Fibroblast of lung (primary cell): ENCODE measurements around the gene PKHD1. TPM values are rescaled to one million over a fixed set of nuclear protein-coding genes. Genes with fewer than 3 reads are reported as not detected.

ENCODE experiments used
- DNase-seq, 2 donors: peaks; one replicate each; pipeline versions ENCODE4 v3.0.0 to v3.0.0-alpha.2; 2010; ENCODE audit warnings: low read depth in 2 of 2
- H2AFZ ChIP-seq: 2 replicates; pipeline ENCODE4 v1.5.1; 2012; ENCODE audit warnings: low read length, control low read depth, inconsistent platforms
- H3K27ac ChIP-seq: 2 replicates; pipeline ENCODE4 v1.5.1; 2011; ENCODE audit warnings: low read length, control low read depth; ENCODE audit not compliant: insufficient read depth
- H3K27me3 ChIP-seq: 2 replicates; pipeline ENCODE4 v1.5.1; 2011; ENCODE audit warnings: mild to moderate bottlenecking, low read length; ENCODE audit not compliant: control insufficient read depth, insufficient read depth
- H3K36me3 ChIP-seq: 2 replicates; pipeline ENCODE4 v1.5.1; 2011; ENCODE audit warnings: low read length; ENCODE audit not compliant: control insufficient read depth, insufficient read depth
- H3K4me1 ChIP-seq: 2 replicates; pipeline ENCODE4 v1.5.1; 2011; ENCODE audit warnings: low read length; ENCODE audit not compliant: control insufficient read depth, insufficient read depth; ENCODE audit errors: extremely low read depth
- H3K4me2 ChIP-seq: 2 replicates; pipeline ENCODE4 v1.5.1; 2011; ENCODE audit warnings: low read length, control low read depth; ENCODE audit not compliant: insufficient read depth; ENCODE audit errors: extremely low read depth
- H3K4me3 ChIP-seq, 4 experiments: fragments of 200-600 bp in 1 of 4; sonication (generic) in 1 of 4; replicated peaks in 1 of 4; 2 replicates each; pipeline ENCODE4 v1.5.1; 2011 to 2016; ENCODE audit warnings: low read length in 4 of 4, low read depth in 3 of 4, mild to moderate bottlenecking in 3 of 4, control low read depth in 2 of 4, inconsistent platforms in 1 of 4, mixed read lengths in 1 of 4; ENCODE audit not compliant: insufficient read depth in 1 of 4; ENCODE audit errors: control extremely low read depth in 1 of 4
- H3K79me2 ChIP-seq: 2 replicates; pipeline ENCODE4 v1.5.1; 2012; ENCODE audit warnings: mild to moderate bottlenecking, low read length, inconsistent platforms; ENCODE audit not compliant: control insufficient read depth, insufficient read depth
- H3K9ac ChIP-seq: 2 replicates; pipeline ENCODE4 v1.5.1; 2011; ENCODE audit warnings: mild to moderate bottlenecking, low read length, control low read depth; ENCODE audit not compliant: insufficient read depth
- H3K9me3 ChIP-seq: 2 replicates; pipeline ENCODE4 v1.5.1; 2012; ENCODE audit warnings: low read depth, low read length; ENCODE audit not compliant: control insufficient read depth, insufficient read depth
- H4K20me1 ChIP-seq: 2 replicates; pipeline ENCODE4 v1.5.1; 2011; ENCODE audit warnings: low read length; ENCODE audit not compliant: control insufficient read depth, insufficient read depth; ENCODE audit errors: extremely low read depth
- EZH2 ChIP-seq: IDR thresholded peaks from 2 replicates; pipeline ENCODE4 v1.5.1; 2012; ENCODE audit warnings: low read length, control low read depth, mild to moderate bottlenecking; ENCODE audit errors: missing control alignments
- polyA plus RNA-seq, 2 donors: library from polyadenylated mRNA; depleted of rRNA in 1 of 2; stranded (reverse) in 1 of 2; unstranded in 1 of 2; fragments of >200 nt; gene quantifications; 2 replicates each; pipeline ENCODE4 v1.2.1, GENCODE V29; 2011 to 2012; ENCODE audit warnings: missing spikeins in 1 of 2
- total RNA-seq: library from RNA; depleted of rRNA; stranded (reverse); fragments of >200 nt; gene quantifications from 2 replicates; pipeline ENCODE4 v1.2.1, GENCODE V29; 2014
- TF ChIP-seq, protein P1 (sequence below), 2 donors: IDR thresholded peaks in 1 of 2; conservative IDR thresholded peaks in 1 of 2; 1 replicate in 1 of 2; 2 replicates in 1 of 2; pipeline ENCODE4 v1.5.1; 2011 to 2012; ENCODE audit warnings: low read length in 2 of 2, control low read depth in 1 of 2, inconsistent platforms in 1 of 2, low read depth in 1 of 2, mild to moderate bottlenecking in 1 of 2

Gene PKHD1
- total and polyA plus RNA-seq, 2 donors (not counting 1 experiment from before 2014, with no cell fraction given) = not detected

GRCh38 chr6:51717477-51717876 is 369.9 kb downstream of the PKHD1 start:
- no peak overlapping the region for H2AFZ ChIP-seq
- no peak for TF ChIP-seq EZH2
- TF ChIP-seq, protein P1, sequence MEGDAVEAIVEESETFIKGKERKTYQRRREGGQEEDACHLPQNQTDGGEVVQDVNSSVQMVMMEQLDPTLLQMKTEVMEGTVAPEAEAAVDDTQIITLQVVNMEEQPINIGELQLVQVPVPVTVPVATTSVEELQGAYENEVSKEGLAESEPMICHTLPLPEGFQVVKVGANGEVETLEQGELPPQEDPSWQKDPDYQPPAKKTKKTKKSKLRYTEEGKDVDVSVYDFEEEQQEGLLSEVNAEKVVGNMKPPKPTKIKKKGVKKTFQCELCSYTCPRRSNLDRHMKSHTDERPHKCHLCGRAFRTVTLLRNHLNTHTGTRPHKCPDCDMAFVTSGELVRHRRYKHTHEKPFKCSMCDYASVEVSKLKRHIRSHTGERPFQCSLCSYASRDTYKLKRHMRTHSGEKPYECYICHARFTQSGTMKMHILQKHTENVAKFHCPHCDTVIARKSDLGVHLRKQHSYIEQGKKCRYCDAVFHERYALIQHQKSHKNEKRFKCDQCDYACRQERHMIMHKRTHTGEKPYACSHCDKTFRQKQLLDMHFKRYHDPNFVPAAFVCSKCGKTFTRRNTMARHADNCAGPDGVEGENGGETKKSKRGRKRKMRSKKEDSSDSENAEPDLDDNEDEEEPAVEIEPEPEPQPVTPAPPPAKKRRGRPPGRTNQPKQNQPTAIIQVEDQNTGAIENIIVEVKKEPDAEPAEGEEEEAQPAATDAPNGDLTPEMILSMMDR (conservative IDR thresholded peaks at IDR 0.05 in 1 of 2, IDR thresholded peaks at IDR 0.05 in 1 of 2; ENCODE audit: low read depth in 1 of 2, low read length in 2 of 2) = no peak

GRCh38 chr6:51711876-51712275 is 375.5 kb downstream of the PKHD1 start:
- Histone ChIP-seq H3K27ac (no peak overlapping the region), H3K4me1 (no peaks in the 10 kb centered on the region), H4K20me1 (no peaks in the 10 kb centered on the region), H3K4me3 (no peak overlapping the region), H3K79me2 (no peaks in the 10 kb centered on the region), H2AFZ (no peak overlapping the region), H3K9me3 (no peaks in the 10 kb centered on the region), H3K36me3 (no peaks in the 10 kb centered on the region), H3K4me2 (no peak overlapping the region), H3K9ac (no peak overlapping the region), H3K27me3 (no peaks in the 10 kb centered on the region)
- DNase-seq = no peak
- TF ChIP-seq, protein P1 (conservative IDR thresholded peaks at IDR 0.05 in 1 of 2, IDR thresholded peaks at IDR 0.05 in 1 of 2; ENCODE audit: low read depth in 1 of 2, low read length in 2 of 2) = no peak
- TF ChIP-seq EZH2 = no peak

More at GRCh38 chr6:51717477-51717876, 369.9 kb downstream of the PKHD1 start:
- Histone ChIP-seq H3K4me3 (no peak overlapping the region), H3K4me2 (no peak overlapping the region), H3K9me3 (no peaks in the 10 kb centered on the region), H3K4me1 (no peaks in the 10 kb centered on the region), H3K9ac (no peak overlapping the region), H3K27ac (no peak overlapping the region), H4K20me1 (no peaks in the 10 kb centered on the region), H3K79me2 (no peaks in the 10 kb centered on the region), H3K27me3 (no peaks in the 10 kb centered on the region), H3K36me3 (no peaks in the 10 kb centered on the region)
- no peak for DNase-seq

DNA sequence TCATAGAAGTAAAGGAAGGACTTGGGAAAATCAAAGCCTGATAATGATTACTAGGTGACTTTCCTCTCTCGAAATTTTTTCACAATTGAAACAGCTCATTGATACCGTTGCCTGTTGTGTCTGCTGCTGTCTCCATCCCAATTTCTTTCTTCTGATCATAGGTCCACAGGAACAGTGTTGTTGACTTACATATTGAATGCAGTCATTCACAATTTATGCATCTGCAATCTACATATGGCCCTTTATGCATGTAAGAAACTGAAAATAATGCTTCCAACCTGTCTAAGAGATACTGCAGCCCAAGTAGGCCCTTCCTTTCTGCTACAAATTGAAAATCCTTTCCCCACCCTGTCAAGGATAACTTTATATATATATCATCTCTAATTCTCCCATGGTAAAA is 381.3 kb downstream of the PKHD1 start:
- Histone ChIP-seq H3K4me1 (no peaks in the 10 kb centered on the region), H3K4me3 (no peak overlapping the region), H3K27me3 (no peaks in the 10 kb centered on the region), H4K20me1 (no peaks in the 10 kb centered on the region), H3K4me2 (no peak overlapping the region), H2AFZ (no peak overlapping the region), H3K27ac (no peak overlapping the region), H3K9me3 (no peaks in the 10 kb centered on the region), H3K36me3 (no peaks in the 10 kb centered on the region), H3K79me2 (no peaks in the 10 kb centered on the region), H3K9ac (no peak overlapping the region)
- TF ChIP-seq, protein P1 (conservative IDR thresholded peaks at IDR 0.05 in 1 of 2, IDR thresholded peaks at IDR 0.05 in 1 of 2; ENCODE audit: low read depth in 1 of 2, low read length in 2 of 2) = no peak
- TF ChIP-seq EZH2 = no peak
- no peak for DNase-seq
